NB4 (cell line): Measurements from ENCODE around the gene DNAJC5.
A peak's percentile ranks its signal among the peaks of the same experiment; 100 is the strongest.

Experiments used
- DNase-seq: peaks from one replicate; pipeline ENCODE4 v3.0.0; 2010; ENCODE audit warnings: low read depth
- H3K4me3 ChIP-seq: one replicate; pipeline ENCODE4 v1.5.1; 2011; ENCODE audit warnings: mild to moderate bottlenecking, low read depth, low read length, moderate library complexity
- CTCF ChIP-seq: IDR thresholded peaks from one replicate; pipeline ENCODE4 v1.5.1; 2012; ENCODE audit warnings: low read depth, low read length
- MAX ChIP-seq: IDR thresholded peaks from 2 replicates; pipeline ENCODE4 v1.6.1; 2011; ENCODE audit warnings: low read depth, low read length
- MYC ChIP-seq: IDR thresholded peaks from 2 replicates; pipeline ENCODE4 v1.6.1; 2011; ENCODE audit warnings: low read depth, low read length
- POLR2A ChIP-seq: IDR thresholded peaks from 2 replicates; pipeline ENCODE4 v1.6.1; 2011; ENCODE audit warnings: mild to moderate bottlenecking; ENCODE audit not compliant: insufficient read length; ENCODE audit errors: extremely low read depth

DNAJC5 gene

GRCh38 chr20:63931735-63932134 is 36.8 kb downstream of the DNAJC5 start:
- H3K4me3 ChIP-seq: no peak overlapping the region
- no peak for DNase-seq
- TF ChIP-seq CTCF (no peak), POLR2A (no peak), MAX (no peak), MYC (no peak)

DNA sequence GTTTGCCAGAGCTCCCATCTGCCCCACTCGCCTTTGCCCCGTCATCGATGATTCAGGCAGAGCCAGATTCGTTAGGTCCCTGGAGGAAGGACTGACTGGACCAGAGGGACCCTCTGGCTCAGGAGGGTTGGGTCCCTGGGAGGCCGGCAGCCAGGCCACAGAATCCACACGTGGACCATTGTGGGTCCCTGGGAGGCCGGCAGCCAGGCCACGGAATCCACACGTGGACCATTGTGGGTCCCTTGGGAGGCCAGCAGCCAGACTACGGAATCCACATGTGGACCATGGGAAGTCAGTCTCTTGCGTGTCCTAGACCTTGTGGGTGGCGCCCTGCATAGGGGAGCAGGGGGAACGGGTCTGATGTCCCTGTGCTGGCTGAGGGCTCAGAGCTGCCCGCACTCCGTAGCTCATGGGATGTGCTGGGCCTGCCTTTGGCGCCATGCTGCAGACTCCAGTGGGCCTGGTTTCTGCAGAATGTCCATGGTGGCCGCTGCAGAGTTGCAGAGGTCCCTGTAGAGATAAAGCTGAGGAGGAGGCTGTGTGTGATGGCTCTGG is 37.8 kb downstream of the DNAJC5 start:
- no peak overlapping the region for H3K4me3 ChIP-seq
- DNase-seq: no peak
- TF ChIP-seq MYC (no peak), MAX (no peak), POLR2A (no peak), CTCF (no peak)

DNA sequence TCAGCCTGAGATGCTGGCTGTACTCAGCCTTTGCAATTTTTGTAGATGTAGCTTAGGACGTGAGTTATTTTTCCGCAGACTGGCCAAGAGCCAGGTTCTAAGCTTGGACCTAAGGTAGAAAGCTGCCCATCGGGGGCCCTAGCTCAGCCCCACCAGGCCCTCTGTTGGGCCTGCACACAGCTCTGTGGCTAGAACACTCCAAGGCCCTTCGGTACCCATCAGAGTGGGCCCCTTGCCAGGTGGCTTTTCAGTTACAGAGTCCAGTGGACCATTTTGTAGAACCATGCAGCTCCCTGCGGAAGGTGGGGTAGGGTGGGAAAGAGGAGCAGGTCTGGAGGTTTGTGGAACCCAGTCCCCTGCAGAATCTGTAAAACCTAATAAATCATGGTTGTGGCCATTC is 38.7 kb downstream of the DNAJC5 start:
- no peak overlapping the region for H3K4me3 ChIP-seq
- no peak for DNase-seq
- TF ChIP-seq CTCF (no peak), MYC (no peak), MAX (no peak)

DNA sequence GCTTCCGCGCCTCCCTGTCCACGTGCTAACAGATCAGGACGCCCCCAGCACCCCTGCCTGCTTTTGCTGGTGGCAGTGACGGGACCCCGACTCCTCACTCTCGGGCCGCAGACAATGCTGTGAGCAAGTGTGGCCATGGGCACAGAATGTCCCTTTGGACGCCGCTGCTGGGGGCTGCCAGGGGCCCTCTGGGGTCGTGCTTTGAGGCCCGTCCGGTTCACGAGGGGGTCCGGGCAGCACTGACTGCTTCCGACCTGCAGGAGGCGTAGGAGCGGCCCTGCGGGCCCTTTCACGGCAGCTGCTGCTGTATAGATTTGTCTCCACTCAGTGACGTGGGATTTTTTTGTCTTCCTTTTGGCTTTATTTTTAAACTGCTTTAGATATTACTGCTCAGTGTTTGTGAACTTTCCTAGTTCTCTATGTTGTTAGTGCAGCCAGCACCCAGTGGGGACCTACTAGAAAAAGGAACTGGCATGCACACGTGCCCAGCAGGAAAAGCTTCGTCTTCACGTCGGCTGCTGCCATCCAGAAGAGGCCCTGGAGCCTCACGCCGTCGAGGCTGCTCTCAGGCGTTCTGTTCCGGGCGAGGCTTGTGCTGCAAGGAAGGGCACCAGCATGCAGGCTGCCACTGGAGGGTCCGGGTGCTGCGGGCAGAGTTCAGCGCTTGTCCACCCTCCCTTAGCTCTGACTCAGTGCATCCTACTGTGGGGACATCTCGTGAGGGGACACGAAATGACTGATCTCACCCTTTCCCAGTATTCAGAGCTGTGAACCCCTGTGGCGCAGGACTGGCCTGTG is 39.5 kb downstream of the DNAJC5 start:
- DNase-seq: no peak
- no peak overlapping the region for H3K4me3 ChIP-seq
- TF ChIP-seq MAX (no peak), CTCF (peak; percentile 37)

DNA sequence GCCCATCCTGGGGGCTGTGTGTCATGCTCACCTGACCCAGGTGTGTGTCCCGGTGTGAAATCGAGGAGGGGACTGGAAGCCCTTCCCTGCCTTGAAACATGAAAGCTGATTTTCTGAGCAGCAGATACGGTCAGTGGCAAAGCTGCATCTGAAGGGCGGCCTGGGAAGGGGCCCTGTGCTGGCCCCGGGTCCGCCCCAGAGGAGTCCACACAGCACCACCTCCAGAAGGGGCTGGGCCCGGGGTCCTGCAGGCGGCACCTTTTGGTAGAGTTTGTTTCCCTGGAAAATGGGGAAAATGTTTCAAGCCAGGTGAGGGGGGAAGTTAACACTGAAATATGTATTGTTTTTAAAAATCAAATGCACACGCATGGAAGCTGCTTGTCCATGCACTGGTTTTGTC is 40.5 kb downstream of the DNAJC5 start:
- TF ChIP-seq POLR2A (no peak), CTCF (no peak), MAX (no peak), MYC (no peak)
- DNase-seq: no peak
- no peak overlapping the region for H3K4me3 ChIP-seq
